Activated CD8-positive, alpha-beta T cell treated with anti-CD3 and anti-CD28 coated beads for 36 hours (primary cell): Measurements from ENCODE around the gene NFIA. TPM values are rescaled to one million over a fixed set of nuclear protein-coding genes. Genes with fewer than 3 reads are reported as not detected.

Experiments
- ATAC-seq: fragments of 200-7000 bp; cut with Tn5 transposase; one replicate; pipeline ENCODE4 v1.10.0; 2021; ENCODE audit warnings: mild to moderate bottlenecking, moderate library complexity
- CTCF ChIA-PET: fragments of 350-600 bp; sonication (Branson Sonifier 250); formaldehyde crosslinking; loops from one replicate; lab custom pipeline; 2021; ENCODE audit warnings: antibody characterized with exemption; lab: Charles Lee
- POLR2A ChIA-PET: fragments of 350-600 bp; sonication (Branson Sonifier 250); formaldehyde crosslinking; loops from one replicate; lab custom pipeline; 2021; ENCODE audit warnings: antibody characterized with exemption; lab: Charles Lee
- DNase-seq: peaks from one replicate; pipeline ENCODE4 v3.0.0-alpha.2; 2020
- H3K27ac Mint-ChIP-seq: one replicate; pipeline ENCODE4 v1.8.0; 2021; ENCODE audit warnings: mild to moderate bottlenecking, mixed read lengths
- H3K27me3 Mint-ChIP-seq: one replicate; pipeline ENCODE4 v1.8.0; 2021; ENCODE audit warnings: mixed read lengths
- H3K36me3 Mint-ChIP-seq: one replicate; pipeline ENCODE4 v1.8.0; 2021; ENCODE audit warnings: low read depth, mixed read lengths
- H3K4me1 Mint-ChIP-seq: one replicate; pipeline ENCODE4 v1.8.0; 2021; ENCODE audit warnings: low read depth, mixed read lengths
- H3K4me3 Mint-ChIP-seq: one replicate; pipeline ENCODE4 v1.8.0; 2021; ENCODE audit warnings: mild to moderate bottlenecking, moderate library complexity, mixed read lengths
- H3K9me3 Mint-ChIP-seq: one replicate; pipeline ENCODE4 v1.8.0; 2021; ENCODE audit warnings: mixed read lengths
- CTCF ChIP-seq: fragments of 200-600 bp; IDR thresholded peaks from one replicate; pipeline ENCODE4 v1.8.0; 2022; ENCODE audit warnings: antibody characterized with exemption, mild to moderate bottlenecking
- intact Hi-C: fragments of 100-400 bp; cut with micrococcal nuclease; formaldehyde crosslinking; loops from one replicate; pipeline ENCODE4 v1.10.0; 2022
- total RNA-seq, 2 experiments: library from RNA; stranded (reverse); gene quantifications; one replicate each; pipeline ENCODE4 v1.2.3, GENCODE V29; 2021

NFIA gene
- total RNA-seq, 2 experiments from 2014 or later = 1.9 to 2.4 TPM

- Mint-ChIP-seq H3K27ac (no peak overlapping the region), H3K36me3 (no peaks in the 10 kb centered on the region), H3K9me3 (no peaks in the 10 kb centered on the region), H3K27me3 (no peaks in the 10 kb centered on the region), H3K4me1 (no peaks in the 10 kb centered on the region), H3K4me3 (no peak overlapping the region)
- DNase-seq (no peak), ATAC-seq (no peak)
- intact Hi-C loops = no loop called here
- POLR2A ChIA-PET = no interaction called here
- CTCF ChIA-PET = no interaction called here
- TF ChIP-seq CTCF = no peak
Observed at GRCh38 chr1:61377242-61377958, 295.0 kb downstream of the NFIA start.

DNA sequence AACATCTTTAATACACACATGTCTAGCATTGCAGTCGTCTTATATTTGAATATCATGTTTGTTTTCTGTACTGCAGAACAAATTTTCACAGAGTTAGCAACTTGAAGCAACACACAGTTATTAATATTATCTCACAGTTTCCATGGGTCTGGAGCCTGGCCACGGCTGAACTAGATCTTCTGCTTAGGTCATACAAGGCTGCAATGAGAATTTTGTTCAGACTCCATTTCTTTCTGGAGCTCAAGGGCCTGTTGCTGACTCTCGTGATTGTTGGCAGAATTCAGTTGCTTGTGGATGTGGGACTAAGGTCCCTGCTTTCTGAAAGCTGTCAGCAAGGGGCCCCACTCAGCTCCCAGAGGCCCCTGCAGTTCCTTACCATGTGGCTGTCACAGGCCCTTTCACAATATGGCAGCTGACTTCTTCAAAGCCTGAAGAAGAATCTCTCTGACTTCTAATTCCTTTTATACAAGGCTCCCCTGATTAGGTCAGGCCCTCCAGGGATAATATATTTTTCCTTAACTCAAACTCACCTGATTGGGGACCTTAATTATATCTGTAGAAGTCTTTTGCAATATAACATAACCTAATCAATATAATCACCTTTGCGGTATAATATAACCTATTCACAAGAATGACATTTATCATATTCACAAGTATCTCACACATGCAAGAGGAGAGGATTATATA lies 296.3 kb downstream of the NFIA start:
- H3K36me3 Mint-ChIP-seq = peaks cover 3% of the 10 kb centered on the region

GRCh38 chr1:61379693-61380092 lies 297.3 kb downstream of the NFIA start:
- peaks cover 3% of the 10 kb centered on the region for H3K36me3 Mint-ChIP-seq
- ATAC-seq (no peak), DNase-seq (no peak)
- no peaks in the 10 kb centered on the region for H3K27me3 Mint-ChIP-seq
- H3K4me3 Mint-ChIP-seq = no peak overlapping the region
- intact Hi-C loops = no loop called here
- ChIA-PET POLR2A (no interaction called here), CTCF (no interaction called here)
- H3K9me3 Mint-ChIP-seq = no peaks in the 10 kb centered on the region
- no peak overlapping the region for H3K27ac Mint-ChIP-seq
- no peaks in the 10 kb centered on the region for H3K4me1 Mint-ChIP-seq
- TF ChIP-seq CTCF = no peak

More for the DNA sequence above, 296.3 kb downstream of the NFIA start:
- Mint-ChIP-seq H3K27ac (no peak overlapping the region), H3K9me3 (no peaks in the 10 kb centered on the region), H3K27me3 (no peaks in the 10 kb centered on the region), H3K4me1 (no peaks in the 10 kb centered on the region), H3K4me3 (no peak overlapping the region)
- ATAC-seq (no peak), DNase-seq (no peak)
- no peak for TF ChIP-seq CTCF
- intact Hi-C loops = no loop called here
- POLR2A ChIA-PET = interaction anchor here (0.6 kb wide), 1 partner anchor 24 kb away, joined by 3 read pairs; no protein-coding TSS in a partner anchor
- CTCF ChIA-PET = interaction anchor here (0.7 kb wide), 1 partner anchor 1141 kb away, joined by 3 read pairs; no protein-coding TSS in a partner anchor

DNA sequence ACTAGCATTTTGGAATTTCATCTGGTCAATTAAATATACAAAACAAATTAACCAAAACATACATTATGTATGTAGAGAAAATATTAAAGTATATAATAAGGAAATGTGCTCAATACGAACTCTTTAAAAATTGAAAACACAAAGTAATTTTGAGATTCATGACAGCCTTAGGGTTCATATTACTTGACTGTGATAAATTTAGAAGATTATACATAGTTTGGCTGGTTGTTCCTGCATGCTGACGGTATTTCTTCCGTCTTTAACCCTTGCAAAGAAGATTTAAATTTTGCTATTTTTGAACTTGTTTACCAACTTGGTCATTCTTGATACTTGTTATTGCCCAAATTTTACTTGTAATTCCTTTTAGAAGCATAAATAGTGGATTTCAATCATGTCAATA lies 298.2 kb downstream of the NFIA start:
- CTCF ChIA-PET = no interaction called here
- no peak overlapping the region for H3K27ac Mint-ChIP-seq
- peaks cover 3% of the 10 kb centered on the region for H3K36me3 Mint-ChIP-seq
- no peaks in the 10 kb centered on the region for H3K9me3 Mint-ChIP-seq
- no peak for ATAC-seq
- POLR2A ChIA-PET = no interaction called here
- no peaks in the 10 kb centered on the region for H3K4me1 Mint-ChIP-seq
- intact Hi-C loops = no loop called here
- no peaks in the 10 kb centered on the region for H3K27me3 Mint-ChIP-seq
- no peak for TF ChIP-seq CTCF
- DNase-seq = no peak
- no peak overlapping the region for H3K4me3 Mint-ChIP-seq

- Mint-ChIP-seq H3K4me3 (no peak overlapping the region), H3K27me3 (no peaks in the 10 kb centered on the region), H3K36me3 (peaks cover 7% of the 10 kb centered on the region), H3K4me1 (peaks cover 8% of the 10 kb centered on the region), H3K9me3 (no peaks in the 10 kb centered on the region), H3K27ac (no peak overlapping the region)
- intact Hi-C loops = no loop called here
- no peak for TF ChIP-seq CTCF
- DNase-seq = no peak
- no peak for ATAC-seq
- ChIA-PET CTCF (no interaction called here), POLR2A (interaction anchor here (1.1 kb wide), 1 partner anchor 12 kb away, joined by 3 read pairs; no protein-coding TSS in a partner anchor)
Observed at GRCh38 chr1:61386323-61386722, 304.0 kb downstream of the NFIA start.
